Measurements from ENCODE around the gene AJAP1.

The AJAP1 gene

GRCh38 chr1:4684864-4685522 is 30.6 kb downstream of the AJAP1 start:
- no peak for DNase-seq

DNA sequence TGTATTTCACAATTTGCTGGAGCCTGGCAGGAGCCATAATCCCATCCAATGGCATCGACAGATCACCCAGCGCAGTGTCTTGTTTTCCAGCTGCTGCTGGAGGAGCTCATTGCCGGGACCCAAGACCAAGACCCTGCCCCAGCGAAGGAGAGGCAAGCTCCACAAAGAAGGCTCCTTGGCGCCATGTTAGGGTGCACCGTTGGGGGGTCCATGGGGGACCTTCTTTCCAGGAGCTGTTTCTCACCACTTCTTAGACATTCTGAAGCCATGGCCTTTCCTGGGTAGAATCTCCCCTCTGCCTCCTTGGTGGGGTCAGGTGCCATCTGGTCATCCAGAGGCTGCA is 31.1 kb downstream of the AJAP1 start:
- DNase-seq, result no peak

- DNase-seq, result no peak
These were observed 33.5 kb downstream of the AJAP1 start for GRCh38 chr1:4687943-4688342.

- DNase-seq, result no peak
These were observed 35.0 kb downstream of the AJAP1 start for GRCh38 chr1:4689271-4689935.

- no peak for DNase-seq
These were observed 35.7 kb downstream of the AJAP1 start for GRCh38 chr1:4689941-4690635.

- no peak for DNase-seq
These were observed 36.7 kb downstream of the AJAP1 start for GRCh38 chr1:4690951-4691675.

DNA sequence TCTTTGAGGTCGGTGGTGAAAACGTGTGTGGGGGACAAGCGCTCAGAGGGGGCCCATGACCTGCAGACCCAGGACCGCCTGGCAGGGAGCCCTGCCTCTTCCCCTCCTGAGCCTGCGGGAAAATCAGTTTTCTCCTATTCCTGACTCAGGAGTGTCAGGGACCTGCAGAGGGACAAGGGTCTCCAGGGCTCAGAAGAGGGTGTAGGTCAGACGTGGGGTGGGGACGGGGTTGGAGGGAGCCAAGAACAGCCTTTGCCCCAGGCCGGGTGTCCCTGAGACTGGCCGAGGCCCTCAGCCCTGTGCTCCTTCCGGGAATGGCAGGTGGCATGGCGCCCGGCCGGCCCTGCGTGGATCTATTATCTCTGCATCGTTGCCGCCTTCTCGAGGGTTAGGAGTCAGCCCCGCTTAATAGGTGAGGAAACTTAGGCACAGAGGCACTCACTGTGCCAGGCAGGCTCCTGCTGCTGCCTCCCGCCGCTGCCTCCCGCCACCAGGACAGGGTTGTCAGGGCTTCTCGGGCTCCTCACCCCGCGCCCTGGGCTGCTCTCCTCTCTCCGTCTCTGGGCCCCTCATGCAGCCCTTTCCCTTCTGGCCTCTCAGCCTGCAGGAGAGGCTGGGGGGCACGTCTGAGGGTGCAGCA is 37.5 kb downstream of the AJAP1 start:
- no peak for DNase-seq

DNA sequence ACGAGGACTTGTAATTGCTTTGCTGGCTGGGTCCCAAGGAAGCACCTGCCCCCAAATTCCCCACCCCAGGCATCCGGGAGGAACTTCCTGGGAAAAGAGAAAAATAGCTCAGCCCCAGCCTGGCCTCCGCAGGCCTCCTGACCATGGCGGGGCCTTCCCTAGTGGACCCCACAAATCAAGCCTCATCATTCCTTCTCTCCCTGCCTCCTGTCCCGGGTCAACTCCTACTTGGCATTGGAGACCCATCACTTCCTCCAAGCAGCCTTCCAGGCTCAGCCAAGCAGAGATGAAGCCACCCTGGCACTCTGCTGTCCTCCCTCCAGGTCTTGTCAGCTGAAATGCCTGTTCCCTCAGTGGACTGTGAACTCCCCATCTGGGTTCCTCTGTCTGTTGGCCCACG is 38.0 kb downstream of the AJAP1 start:
- no peak for DNase-seq

- no peak for DNase-seq
These were observed 38.9 kb downstream of the AJAP1 start for GRCh38 chr1:4693331-4693730.

- no peak for DNase-seq
These were observed 39.5 kb downstream of the AJAP1 start for GRCh38 chr1:4693891-4694290.

- DNase-seq, result no peak
These were observed 40.1 kb downstream of the AJAP1 start for GRCh38 chr1:4694492-4694891.

DNA sequence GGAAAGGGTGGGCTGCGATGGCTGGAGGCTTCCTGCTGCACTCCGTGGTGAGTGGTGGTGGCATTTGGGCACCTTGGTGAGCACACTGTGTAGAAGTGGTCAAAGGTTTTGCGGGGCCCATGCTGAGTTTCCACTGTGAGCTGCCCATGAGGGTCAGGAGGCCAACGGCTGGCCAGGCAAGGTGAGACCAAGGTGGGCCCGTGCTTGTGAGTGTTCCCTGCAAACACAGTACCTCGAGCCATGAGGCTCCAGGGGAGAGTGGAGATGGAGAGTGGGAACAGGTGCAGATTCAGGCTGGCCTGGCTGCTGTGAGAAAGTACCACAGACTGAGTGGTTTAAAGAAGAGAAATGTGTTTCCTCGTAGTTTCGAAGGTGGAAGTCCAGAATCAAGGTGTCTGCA is 40.8 kb downstream of the AJAP1 start:
- DNase-seq, result no peak

GRCh38 chr1:4696161-4696745 is 41.8 kb downstream of the AJAP1 start:
- DNase-seq, result no peak

- DNase-seq, result no peak
These were observed 42.3 kb downstream of the AJAP1 start for GRCh38 chr1:4696753-4697152.

- DNase-seq, result no peak
These were observed 43.4 kb downstream of the AJAP1 start for GRCh38 chr1:4697801-4698200.

DNA sequence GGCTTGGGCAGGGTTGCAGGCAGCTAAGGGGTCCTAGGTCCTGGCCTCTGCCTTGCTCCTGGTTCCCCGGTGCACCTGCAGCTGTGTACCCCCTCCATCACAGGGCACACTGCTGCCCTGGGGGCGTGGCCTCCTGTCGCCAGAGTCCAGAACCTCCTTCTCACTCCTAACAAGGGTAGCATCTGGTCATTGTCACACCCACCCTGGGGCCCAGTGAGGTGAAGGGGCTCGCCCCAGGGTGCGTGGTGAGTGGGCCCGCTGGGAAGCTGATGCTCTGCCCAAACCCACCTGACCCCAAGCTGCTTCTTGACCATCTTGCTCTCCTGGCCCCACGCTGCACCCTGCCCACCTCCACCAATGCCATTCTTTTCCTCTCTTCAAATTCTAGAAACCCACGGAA is 44.5 kb downstream of the AJAP1 start:
- no peak for DNase-seq

DNA sequence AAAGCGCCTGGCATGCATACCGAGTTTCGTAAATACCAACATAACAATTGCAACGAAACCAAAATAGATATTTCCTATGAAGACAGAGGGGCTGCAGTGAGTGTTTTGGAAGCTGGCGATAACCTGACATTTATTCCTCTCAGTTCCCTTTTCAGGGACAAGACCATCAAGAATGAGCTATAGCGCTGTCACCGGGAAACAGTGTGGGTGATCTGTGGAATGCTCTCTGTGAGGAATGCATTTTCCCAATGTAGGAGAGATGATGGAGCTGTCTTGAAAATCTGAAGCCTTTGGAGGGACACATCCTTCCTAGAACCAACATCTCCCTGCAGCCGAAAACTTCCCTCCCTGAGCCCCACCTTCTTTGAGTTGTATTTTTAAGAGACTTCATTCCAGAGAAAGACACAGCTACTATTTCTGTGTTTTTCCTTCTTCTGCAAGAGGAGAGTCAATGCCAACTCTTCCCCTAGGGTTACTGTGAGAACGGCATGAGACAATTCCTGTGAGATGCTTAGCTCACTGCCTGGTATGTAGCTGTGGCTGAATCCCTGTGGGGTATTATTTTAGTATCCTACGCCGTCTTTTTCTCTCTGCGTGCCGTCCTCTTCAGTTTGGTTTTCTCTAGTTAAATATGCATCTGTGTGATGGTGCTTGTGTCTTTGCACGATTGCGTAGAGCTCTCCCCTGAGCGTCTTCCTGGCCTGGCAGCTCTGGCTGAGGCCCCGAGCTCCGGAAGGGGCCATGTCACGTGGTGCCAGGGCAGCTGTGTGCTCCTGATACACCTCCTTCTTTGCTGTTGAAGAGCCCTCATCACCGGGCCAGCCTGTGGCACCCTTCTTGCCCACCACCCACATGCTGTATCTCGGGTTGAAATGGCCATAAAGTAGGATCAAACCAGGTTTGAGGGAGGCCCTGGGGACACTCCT is 45.2 kb downstream of the AJAP1 start:
- DNase-seq, result no peak

DNA sequence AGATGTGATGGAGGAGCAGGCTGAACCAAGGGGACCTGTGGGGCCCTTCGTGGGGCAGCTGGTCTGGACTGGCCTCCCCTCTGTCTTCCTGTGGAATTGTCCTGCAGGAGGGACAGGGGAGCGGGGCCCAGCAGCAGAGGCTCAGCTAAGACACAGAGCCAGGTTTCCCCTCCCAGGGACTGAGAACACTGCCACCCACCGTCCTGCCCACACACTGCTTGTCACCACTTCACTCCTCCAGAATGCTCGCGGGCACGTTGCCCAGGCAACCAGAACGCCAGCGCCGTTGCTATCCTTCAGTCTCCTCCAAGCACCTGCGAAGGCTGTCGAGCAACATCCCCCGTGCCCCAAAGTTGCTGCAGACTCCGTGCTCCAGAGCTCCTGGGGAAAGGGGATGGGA is 46.4 kb downstream of the AJAP1 start:
- DNase-seq, result peak; percentile 89

- DNase-seq, result peak; percentile 74
These were observed 46.9 kb downstream of the AJAP1 start for GRCh38 chr1:4701276-4701675.

DNA sequence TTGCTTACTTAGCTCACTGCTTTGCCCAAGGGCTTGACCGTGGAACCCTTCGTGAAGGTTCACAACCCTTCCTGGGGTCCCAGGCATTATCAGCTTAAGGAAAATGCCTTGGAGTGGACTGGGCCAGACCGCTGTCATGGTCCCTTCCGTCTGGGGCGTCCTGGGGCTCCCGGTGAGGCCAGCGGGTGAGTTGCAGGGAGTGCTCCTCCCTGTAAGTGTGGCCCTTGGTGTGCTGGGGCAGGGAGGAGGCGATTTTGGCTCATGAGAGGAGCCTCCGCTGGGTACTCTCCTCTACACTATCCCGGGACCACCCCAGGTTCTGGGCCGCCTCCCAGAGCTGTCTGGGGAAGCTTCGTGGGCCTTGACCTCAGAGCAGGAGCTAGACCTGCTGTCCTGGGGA is 48.1 kb downstream of the AJAP1 start:
- no peak for DNase-seq

DNA sequence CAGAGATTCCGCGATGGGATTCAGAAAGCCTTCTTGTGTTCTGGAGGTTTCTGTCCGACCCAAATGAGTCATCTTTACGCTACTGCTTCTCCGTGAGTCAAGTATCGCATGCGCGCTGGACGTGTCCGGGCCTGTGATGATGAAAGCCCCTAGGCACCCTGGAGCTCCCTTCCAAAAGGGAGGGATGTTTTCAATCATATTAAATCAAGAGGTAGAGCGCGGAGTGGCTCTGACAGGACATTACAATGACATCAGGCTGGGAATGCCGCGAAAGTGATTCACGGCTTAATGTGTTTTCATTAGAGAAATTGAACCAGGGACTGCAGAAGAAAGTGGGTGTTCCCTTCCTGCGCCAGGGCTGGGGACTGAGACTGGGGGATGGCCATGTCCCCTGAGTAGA is 48.5 kb downstream of the AJAP1 start:
- DNase-seq, result no peak

DNA sequence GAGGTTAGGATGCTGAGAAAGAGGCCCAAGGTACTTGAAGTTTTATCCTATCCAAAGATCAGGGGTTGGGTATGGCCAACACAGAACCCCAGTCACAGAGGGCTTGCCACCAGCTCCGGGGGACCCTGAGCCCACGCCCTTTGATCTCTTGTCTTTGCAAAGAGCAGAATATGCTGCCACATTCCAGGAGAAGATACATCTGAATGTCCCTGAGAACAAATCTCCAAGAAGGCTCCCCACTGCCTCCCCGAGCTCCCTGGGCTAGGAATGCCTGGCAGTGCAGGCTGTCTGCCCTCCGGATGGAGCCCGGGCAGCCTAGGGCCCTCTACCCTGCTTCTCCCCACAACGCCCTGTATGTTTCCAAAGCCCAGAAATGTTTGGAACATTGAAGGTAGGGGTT is 49.2 kb downstream of the AJAP1 start:
- DNase-seq, result no peak

Data from DMS79 treated with DMSO at 0.1 percent for 48 hours (cell line).